A673 (cell line): ENCODE measurements around the gene ANXA2R.
"Not testable (repeated sequence)": the region's sequence is repeated elsewhere in the genome, so short reads cannot be mapped to it uniquely, and the experiment has no call there.

Source experiments
- EZH2 ChIP-seq: fragments of 200-600 bp; sonication (generic); IDR thresholded peaks from 2 replicates; pipeline ENCODE4 v1.6.1; 2017; ENCODE audit warnings: borderline replicate concordance, low read depth, mild to moderate bottlenecking, mixed read lengths, antibody characterized with exemption, low read length; ENCODE audit not compliant: poor library complexity, severe bottlenecking
- TF ChIP-seq, protein P1 (sequence below): fragments of 300-800, 200-600 bp; sonication (generic); conservative IDR thresholded peaks from 2 replicates; pipeline ENCODE4 v1.5.1; 2017; ENCODE audit warnings: low read depth, mild to moderate bottlenecking, antibody characterized with exemption, low read length, moderate library complexity, mixed read lengths

DNA sequence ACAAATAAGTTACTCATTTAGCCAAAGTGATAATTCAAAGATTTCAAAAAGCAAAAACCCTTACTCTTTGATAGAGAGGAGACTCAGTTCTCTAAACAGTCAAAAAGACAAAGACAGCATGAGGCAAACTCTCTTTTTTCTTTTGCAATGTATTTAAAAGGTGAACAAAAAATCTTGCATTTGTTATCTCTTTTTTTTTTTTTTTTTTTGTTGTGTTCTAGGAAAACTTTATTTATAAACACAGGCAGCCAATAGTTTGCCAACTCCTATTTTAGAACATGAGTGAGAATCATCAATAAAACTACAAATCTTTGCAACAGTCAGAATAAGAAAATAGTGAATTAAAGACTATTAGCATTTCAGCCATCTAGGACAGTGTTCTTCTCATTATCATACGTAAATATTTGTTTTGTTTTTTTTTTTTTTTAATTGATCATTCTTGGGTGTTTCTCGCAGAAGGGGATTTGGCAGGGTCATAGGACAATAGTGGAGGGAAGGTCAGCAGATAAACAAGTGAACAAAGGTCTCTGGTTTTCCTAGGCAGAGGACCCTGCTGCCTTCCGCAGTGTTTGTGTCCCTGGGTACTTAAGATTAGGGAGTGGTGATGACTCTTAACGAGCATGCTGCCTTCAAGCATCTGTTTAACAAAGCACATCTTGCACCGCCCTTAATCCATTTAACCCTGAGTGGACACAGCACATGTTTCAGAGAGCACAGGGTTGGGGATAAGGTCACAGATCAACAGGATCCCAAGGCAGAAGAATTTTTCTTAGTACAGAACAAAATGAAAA is 46.2 kb upstream of the ANXA2R start:
- TF ChIP-seq, protein P1, sequence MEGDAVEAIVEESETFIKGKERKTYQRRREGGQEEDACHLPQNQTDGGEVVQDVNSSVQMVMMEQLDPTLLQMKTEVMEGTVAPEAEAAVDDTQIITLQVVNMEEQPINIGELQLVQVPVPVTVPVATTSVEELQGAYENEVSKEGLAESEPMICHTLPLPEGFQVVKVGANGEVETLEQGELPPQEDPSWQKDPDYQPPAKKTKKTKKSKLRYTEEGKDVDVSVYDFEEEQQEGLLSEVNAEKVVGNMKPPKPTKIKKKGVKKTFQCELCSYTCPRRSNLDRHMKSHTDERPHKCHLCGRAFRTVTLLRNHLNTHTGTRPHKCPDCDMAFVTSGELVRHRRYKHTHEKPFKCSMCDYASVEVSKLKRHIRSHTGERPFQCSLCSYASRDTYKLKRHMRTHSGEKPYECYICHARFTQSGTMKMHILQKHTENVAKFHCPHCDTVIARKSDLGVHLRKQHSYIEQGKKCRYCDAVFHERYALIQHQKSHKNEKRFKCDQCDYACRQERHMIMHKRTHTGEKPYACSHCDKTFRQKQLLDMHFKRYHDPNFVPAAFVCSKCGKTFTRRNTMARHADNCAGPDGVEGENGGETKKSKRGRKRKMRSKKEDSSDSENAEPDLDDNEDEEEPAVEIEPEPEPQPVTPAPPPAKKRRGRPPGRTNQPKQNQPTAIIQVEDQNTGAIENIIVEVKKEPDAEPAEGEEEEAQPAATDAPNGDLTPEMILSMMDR = not testable (repeated sequence)
- TF ChIP-seq EZH2 = not testable (repeated sequence)
